Stimulated activated CD8-positive, alpha-beta memory T cell treated with anti-CD3 and anti-CD28 coated beads, Interleukin-7, amount 100 ng/mL, for 24 hours (primary cell): ENCODE results near the gene CD48.

ENCODE experiments used
- DNase-seq: peaks from one replicate; pipeline ENCODE4 v3.0.0-alpha.2; 2020; ENCODE audit warnings: low read depth

CD48 gene

GRCh38 chr1:160711602-160712311 lies at the start of gene CD48:
CD48 (minus strand) TSS chr1:160711822; CDS start chr1:160711763, 59 bp downstream.
- DNase-seq = no peak

GRCh38 chr1:160761046-160761445 lies 49.4 kb upstream of the CD48 start:
- no peak for DNase-seq

- DNase-seq = no peak
Measured at GRCh38 chr1:160759740-160760139, 48.1 kb upstream of the CD48 start.

GRCh38 chr1:160758521-160758920 lies 46.9 kb upstream of the CD48 start:
- DNase-seq = no peak

GRCh38 chr1:160756849-160757201 lies 45.2 kb upstream of the CD48 start:
- no peak for DNase-seq

GRCh38 chr1:160755911-160756848 lies 44.6 kb upstream of the CD48 start:
- no peak for DNase-seq

GRCh38 chr1:160755461-160755860 lies 43.8 kb upstream of the CD48 start:
- DNase-seq = no peak

- DNase-seq = no peak
Measured at GRCh38 chr1:160753594-160753993, 42.0 kb upstream of the CD48 start.

- no peak for DNase-seq
Measured at GRCh38 chr1:160752924-160753323, 41.3 kb upstream of the CD48 start.

- DNase-seq = no peak
Measured at GRCh38 chr1:160752406-160752805, 40.8 kb upstream of the CD48 start.

GRCh38 chr1:160750608-160751007 lies 39.0 kb upstream of the CD48 start:
- DNase-seq = no peak

- no peak for DNase-seq
Measured at GRCh38 chr1:160748878-160749269, 37.3 kb upstream of the CD48 start.

- no peak for DNase-seq
Measured at GRCh38 chr1:160748181-160748877, 36.7 kb upstream of the CD48 start.

- no peak for DNase-seq
Measured at GRCh38 chr1:160747717-160748116, 36.1 kb upstream of the CD48 start.

GRCh38 chr1:160746836-160747500 lies 35.3 kb upstream of the CD48 start:
- no peak for DNase-seq

- no peak for DNase-seq
Measured at GRCh38 chr1:160745551-160745950, 33.9 kb upstream of the CD48 start.

GRCh38 chr1:160744852-160745520 lies 33.4 kb upstream of the CD48 start:
- DNase-seq = no peak

- no peak for DNase-seq
Measured at GRCh38 chr1:160744199-160744851, 32.7 kb upstream of the CD48 start.

GRCh38 chr1:160743266-160743665 lies 31.6 kb upstream of the CD48 start:
- no peak for DNase-seq

GRCh38 chr1:160742428-160743127 lies 31.0 kb upstream of the CD48 start:
- DNase-seq = no peak
